GDM1 (cell line): ENCODE results near the gene PAH.

ENCODE experiments used
- DNase-seq: peaks from one replicate; lab custom pipeline; 2025; lab: John Stamatoyannopoulos, UW

The PAH gene

DNA sequence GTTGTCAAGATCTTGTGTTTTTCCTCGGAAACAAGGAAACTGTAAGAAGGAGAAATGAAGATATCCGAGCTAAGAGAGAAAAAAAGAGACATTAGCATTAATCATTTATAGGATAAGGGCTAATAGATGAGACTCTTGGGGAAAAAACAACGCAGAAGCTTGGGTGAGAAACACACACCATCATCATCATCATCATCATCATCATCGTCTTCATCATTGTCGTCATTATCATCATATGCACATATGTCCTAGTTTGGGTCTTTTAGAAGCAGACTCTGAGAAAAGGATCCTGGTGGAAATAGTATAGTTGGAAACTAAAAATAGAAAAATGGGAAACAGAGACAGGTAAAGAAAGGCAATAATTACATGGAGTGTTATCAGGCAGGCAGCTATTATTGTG, 95.9 kb downstream of the PAH start:
- no peak for DNase-seq

- no peak for DNase-seq
These were observed 100.1 kb downstream of the PAH start for GRCh38 chr12:102816816-102817434.

GRCh38 chr12:102814691-102815367, 102.2 kb downstream of the PAH start:
- DNase-seq: no peak

DNA sequence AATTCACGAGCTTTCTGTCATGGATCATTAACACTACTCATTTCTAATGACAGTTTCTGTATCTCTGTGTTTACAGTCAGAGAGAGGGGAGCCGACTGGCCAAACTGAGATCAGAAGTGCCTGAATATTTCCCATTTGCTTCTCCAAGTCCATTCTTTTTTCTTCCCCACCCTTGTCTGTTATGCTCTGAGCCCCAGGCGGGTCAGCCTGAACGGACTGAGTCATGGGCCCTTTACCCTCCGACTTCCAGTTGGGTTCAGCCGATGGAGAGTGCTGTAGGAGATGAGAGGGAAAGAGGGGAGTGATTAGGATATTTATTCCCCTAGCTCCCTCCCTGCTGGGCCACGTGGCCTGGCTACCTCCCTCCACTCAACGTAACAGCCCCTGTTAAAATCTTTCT, 104.7 kb downstream of the PAH start:
- DNase-seq: no peak

- DNase-seq: no peak
These were observed 105.8 kb downstream of the PAH start for GRCh38 chr12:102811110-102811737.

GRCh38 chr12:102808412-102808811, 108.6 kb downstream of the PAH start:
- DNase-seq: no peak

- no peak for DNase-seq
These were observed 110.5 kb downstream of the PAH start for GRCh38 chr12:102806592-102806991.

DNA sequence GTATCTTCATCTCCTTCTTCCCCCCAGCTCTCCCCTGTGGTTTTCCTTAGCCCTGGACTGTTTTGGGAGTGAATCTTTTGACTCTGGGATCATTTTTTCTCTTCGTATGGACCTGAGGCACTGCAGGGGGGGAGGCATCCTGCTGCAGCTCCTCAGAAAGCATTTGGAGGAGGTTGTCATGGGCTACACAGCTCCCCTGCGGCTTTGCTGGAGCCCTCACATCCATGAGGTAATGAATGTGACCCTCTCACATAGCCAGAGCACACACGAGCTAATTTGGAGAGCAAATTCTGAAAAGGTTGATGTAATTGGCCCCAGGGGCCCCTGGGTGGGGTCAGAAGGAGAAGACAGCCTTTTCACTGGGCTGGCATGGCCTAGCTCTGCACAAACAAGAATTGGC, 110.9 kb downstream of the PAH start:
- DNase-seq: no peak

DNA sequence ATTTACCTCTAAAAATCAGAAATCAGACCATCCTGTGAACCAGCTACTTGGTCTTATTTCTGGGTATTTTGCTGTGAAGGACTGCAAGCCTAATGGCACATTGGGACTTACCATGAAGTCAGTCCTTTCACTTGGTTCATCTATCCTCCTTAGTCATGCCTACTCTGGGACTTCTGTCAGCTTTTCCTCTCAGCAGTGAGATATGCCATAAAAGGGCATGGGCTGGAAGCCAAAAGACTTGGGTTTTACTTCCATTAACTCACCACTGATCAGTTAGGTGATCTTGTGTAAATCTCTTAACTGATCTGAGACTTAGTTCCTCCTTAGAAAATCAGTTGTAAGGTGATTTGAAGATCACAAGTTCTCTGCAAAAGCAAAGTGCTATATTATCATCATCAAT, 116.5 kb downstream of the PAH start:
- no peak for DNase-seq

GRCh38 chr12:102799229-102799628, 117.8 kb downstream of the PAH start:
- no peak for DNase-seq

DNA sequence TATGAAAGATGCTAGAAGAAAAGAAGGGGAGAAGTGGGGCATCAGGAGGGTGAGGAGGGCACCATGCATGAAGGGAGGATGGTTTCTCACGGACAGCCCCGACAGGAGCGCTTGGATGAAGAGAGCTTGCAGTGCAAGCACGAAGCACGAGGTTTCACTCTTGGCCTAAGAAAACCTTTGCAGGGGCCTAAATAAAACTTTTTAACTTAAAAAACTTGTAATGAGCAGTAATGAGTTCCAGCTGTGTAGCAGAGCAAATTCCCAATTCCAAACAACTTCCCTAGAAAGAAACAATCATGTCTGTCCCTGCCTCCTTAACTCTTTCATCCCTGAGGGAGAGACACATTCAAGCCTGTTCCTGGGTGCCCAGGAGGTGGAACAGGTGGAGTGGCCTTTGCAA, 119.5 kb downstream of the PAH start:
- no peak for DNase-seq

- no peak for DNase-seq
These were observed 123.1 kb downstream of the PAH start for GRCh38 chr12:102793921-102794320.
